ENCODE results near the gene ECD.

- no peak for TF ChIP-seq EZH2 (optimal IDR thresholded peaks at IDR 0.05; ENCODE audit: low read depth, low read length)
- TF ChIP-seq EZH2phosphoT487 (IDR thresholded peaks at IDR 0.05; ENCODE audit: low read length): no peak
- TF ChIP-seq, protein P1, sequence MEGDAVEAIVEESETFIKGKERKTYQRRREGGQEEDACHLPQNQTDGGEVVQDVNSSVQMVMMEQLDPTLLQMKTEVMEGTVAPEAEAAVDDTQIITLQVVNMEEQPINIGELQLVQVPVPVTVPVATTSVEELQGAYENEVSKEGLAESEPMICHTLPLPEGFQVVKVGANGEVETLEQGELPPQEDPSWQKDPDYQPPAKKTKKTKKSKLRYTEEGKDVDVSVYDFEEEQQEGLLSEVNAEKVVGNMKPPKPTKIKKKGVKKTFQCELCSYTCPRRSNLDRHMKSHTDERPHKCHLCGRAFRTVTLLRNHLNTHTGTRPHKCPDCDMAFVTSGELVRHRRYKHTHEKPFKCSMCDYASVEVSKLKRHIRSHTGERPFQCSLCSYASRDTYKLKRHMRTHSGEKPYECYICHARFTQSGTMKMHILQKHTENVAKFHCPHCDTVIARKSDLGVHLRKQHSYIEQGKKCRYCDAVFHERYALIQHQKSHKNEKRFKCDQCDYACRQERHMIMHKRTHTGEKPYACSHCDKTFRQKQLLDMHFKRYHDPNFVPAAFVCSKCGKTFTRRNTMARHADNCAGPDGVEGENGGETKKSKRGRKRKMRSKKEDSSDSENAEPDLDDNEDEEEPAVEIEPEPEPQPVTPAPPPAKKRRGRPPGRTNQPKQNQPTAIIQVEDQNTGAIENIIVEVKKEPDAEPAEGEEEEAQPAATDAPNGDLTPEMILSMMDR (IDR thresholded peaks at IDR 0.05; ENCODE audit: low read length): no peak
These were observed 41.5 kb downstream of the ECD start for GRCh38 chr10:73126343-73126742.

Data from MM.1S (cell line).